Stimulated activated memory B cell treated with anti-CD40 and anti-IgM and Interleukin-4, amounts not matched to agents 10 μg/mL and 1 μg/mL and 100 μg/mL, for 72 hours (primary cell): Measurements from ENCODE around the gene CST11.
A peak's percentile ranks its signal among the peaks of the same experiment; 100 is the strongest.
"Not testable (repeated sequence)": the region's sequence is repeated elsewhere in the genome, so short reads cannot be mapped to it uniquely, and the experiment has no call there.

ENCODE experiments used
- ATAC-seq: fragments of 150-1000 bp; cut with Tn5 transposase; 2 replicates; pipeline ENCODE4 v1.10.0; 2021
- H3K27ac Mint-ChIP-seq: one replicate; pipeline ENCODE4 v1.8.0; 2022; ENCODE audit warnings: mild to moderate bottlenecking, mixed read lengths
- H3K27me3 Mint-ChIP-seq: one replicate; pipeline ENCODE4 v1.8.0; 2022; ENCODE audit warnings: mixed read lengths
- H3K36me3 Mint-ChIP-seq: one replicate; pipeline ENCODE4 v1.8.0; 2022; ENCODE audit warnings: mixed read lengths
- H3K4me1 Mint-ChIP-seq: one replicate; pipeline ENCODE4 v1.8.0; 2022; ENCODE audit warnings: mixed read lengths
- H3K4me3 Mint-ChIP-seq: one replicate; pipeline ENCODE4 v1.8.0; 2022; ENCODE audit warnings: mild to moderate bottlenecking, moderate library complexity, mixed read lengths
- H3K9me3 Mint-ChIP-seq: one replicate; pipeline ENCODE4 v1.8.0; 2022; ENCODE audit warnings: mixed read lengths

CST11 gene, protein sequence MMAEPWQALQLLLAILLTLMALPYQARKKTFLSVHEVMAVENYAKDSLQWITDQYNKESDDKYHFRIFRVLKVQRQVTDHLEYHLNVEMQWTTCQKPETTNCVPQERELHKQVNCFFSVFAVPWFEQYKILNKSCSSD

DNA sequence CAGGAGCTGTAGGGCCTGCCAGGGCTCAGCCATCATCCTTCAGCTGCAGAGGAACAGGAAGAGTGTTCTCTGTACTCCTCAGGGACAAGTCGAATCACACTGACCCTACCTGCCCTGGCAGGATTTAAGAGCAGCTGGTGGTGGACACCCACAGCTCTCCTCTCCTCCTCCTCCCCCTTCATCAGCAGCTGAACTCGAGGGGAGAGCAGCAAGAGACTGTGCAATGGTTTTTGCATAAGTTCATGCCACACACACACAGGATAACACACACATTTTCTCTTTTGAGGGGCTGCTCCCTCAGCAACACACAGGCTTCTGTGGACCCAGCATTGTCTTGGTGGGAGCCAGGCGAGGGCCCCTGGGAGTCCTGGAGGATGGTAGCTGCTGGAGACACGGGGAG, at the start of gene CST11:
CST11 (minus strand) TSS at position 101 of the 400 bp plus-strand sequence; CDS start at position 36, 65 bp downstream.
- H3K4me1 Mint-ChIP-seq: no peaks in the 10 kb centered on the region
- no peaks in the 10 kb centered on the region for H3K36me3 Mint-ChIP-seq
- no peak for ATAC-seq

DNA sequence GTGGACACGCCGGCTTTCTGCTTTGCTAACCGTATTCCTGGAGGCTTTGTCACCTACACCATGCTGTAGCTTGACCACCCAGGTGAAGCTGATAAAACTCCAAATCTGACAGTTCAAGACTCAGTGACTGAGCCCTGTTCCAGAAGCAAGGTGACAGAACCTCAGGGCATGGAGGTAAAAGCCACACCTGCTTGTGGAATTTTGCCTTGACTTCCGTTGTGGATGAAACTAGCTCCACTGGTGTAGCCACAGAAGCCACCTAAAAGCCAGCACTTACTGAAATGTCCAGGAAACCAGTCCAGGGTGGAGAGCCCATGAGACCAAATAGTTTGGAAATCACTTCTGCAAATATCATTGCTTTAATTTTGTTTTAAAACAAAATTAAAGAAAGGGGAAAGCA, 49.2 kb upstream of the CST11 start:
- H3K9me3 Mint-ChIP-seq: peaks cover 6% of the 10 kb centered on the region
- H3K27ac Mint-ChIP-seq: no peak overlapping the region
- H3K4me3 Mint-ChIP-seq: no peak overlapping the region
- H3K27me3 Mint-ChIP-seq: peaks cover 15% of the 10 kb centered on the region
- H3K36me3 Mint-ChIP-seq: no peaks in the 10 kb centered on the region
- no peak for ATAC-seq
- no peaks in the 10 kb centered on the region for H3K4me1 Mint-ChIP-seq

More for the DNA sequence above, at the start of gene CST11:
- Mint-ChIP-seq H3K27me3 (peaks cover 32% of the 10 kb centered on the region), H3K9me3 (no peaks in the 10 kb centered on the region), H3K4me3 (no peak within 1 kb of the TSS), H3K27ac (no peak within 1 kb of the TSS)

DNA sequence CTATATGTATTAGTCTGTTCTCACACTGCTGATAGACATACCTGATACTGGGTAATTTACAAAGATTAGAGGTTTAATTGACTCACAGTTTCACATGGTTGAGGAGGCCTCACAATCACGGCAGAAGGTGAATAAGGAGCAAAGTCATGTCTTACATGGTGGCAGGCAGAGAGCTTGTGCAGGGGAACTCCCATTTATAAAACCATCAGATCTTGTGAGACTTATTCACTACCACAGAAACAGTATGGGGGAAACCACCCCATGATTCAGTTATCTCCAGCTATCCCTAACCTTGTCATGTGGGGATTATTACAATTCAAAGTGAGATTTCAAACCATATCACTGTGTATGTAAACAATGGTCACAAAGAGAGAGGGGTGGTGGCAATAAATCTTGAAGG, 44.9 kb upstream of the CST11 start:
- no peak for ATAC-seq
- Mint-ChIP-seq H3K4me3 (no peak overlapping the region), H3K4me1 (no peaks in the 10 kb centered on the region)

DNA sequence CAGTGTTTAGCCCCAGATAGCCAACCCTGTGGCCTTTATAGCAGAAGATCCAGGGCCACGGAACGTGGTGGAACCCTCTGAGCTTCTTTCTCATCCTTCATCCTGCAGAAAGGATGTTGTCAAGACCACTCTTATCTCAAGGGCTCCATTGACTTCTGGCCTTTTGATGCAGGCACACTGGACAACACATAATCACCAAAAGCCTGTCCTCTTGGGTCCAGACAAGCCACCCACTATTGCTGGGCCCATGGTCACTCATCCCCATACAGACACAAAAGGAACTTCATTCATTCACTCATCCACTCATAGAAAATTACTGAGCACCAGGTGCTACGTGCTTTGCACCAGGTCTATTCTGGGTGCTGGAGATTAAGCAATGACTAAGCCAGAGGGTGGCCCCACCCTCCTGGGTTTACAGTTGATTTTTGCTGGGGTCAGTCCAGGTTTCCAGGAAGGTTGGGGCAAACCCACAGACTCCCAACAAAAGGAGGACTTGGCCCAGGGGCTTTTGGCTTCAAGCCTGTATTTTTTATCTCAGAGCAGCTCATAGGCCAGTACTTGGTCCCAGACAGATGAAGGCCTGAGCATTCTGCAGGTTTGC, 40.6 kb upstream of the CST11 start:
- ATAC-seq: no peak
- Mint-ChIP-seq H3K9me3 (peaks cover 5% of the 10 kb centered on the region), H3K4me1 (no peaks in the 10 kb centered on the region), H3K27me3 (no peaks in the 10 kb centered on the region), H3K27ac (no peak overlapping the region), H3K36me3 (no peaks in the 10 kb centered on the region), H3K4me3 (no peak overlapping the region)

More for the DNA sequence above, 44.9 kb upstream of the CST11 start:
- no peaks in the 10 kb centered on the region for H3K36me3 Mint-ChIP-seq
- H3K27ac Mint-ChIP-seq: no peak overlapping the region
- H3K27me3 Mint-ChIP-seq: peaks cover 15% of the 10 kb centered on the region
- H3K9me3 Mint-ChIP-seq: peaks cover 7% of the 10 kb centered on the region

DNA sequence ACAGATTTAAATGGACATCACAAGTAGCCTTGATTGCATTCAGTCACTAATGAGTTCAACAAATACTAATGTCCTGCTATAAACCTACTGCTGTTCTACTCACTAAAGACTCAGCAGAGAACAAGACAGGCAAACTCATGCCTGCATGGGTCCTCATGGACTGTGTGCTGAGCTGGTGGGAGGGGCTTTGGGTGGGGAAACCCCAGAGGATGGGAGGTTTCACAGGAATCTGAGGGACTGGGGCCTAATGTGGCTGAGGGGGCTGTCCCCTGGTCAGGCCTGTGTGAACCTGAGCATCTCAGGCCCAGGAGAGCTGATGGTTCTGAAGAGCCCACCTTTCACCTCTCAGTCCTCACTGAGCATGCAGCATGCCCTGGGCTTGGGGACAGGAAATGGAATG, 39.6 kb upstream of the CST11 start:
- H3K27ac Mint-ChIP-seq: no peak overlapping the region
- H3K4me3 Mint-ChIP-seq: no peak overlapping the region
- H3K36me3 Mint-ChIP-seq: no peaks in the 10 kb centered on the region
- no peaks in the 10 kb centered on the region for H3K4me1 Mint-ChIP-seq
- no peaks in the 10 kb centered on the region for H3K27me3 Mint-ChIP-seq
- peaks cover 2% of the 10 kb centered on the region for H3K9me3 Mint-ChIP-seq
- ATAC-seq: peak; percentile 84

DNA sequence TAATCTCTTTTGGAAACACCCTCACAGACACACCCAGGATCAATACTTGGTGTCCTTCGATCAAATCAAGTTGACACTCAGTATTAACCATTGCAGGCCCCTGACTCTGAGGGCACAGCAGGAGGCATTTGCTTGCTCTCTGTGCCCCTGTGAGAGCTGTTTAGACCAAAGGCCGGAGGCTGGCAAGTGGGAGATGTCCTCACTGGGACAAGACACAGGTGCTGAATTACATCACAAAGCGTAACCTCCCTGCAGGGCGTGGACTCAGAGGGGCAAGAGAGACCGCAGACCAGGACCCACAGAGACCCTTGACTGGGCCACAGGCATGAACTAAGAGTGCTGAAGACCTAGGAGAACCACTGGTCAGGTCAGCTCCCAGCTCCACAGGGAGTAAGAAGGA, 38.1 kb upstream of the CST11 start, which contains the start of gene CST8:
CST8 (plus strand) TSS at position 301 of the 400 bp plus-strand sequence. CDS start 551 bp downstream, outside the sequence.
- ATAC-seq: no peak
- H3K4me1 Mint-ChIP-seq: no peaks in the 10 kb centered on the region
- no peaks in the 10 kb centered on the region for H3K36me3 Mint-ChIP-seq
- no peak within 1 kb of the TSS for H3K27ac Mint-ChIP-seq
- no peak within 1 kb of the TSS for H3K4me3 Mint-ChIP-seq
- no peaks in the 10 kb centered on the region for H3K27me3 Mint-ChIP-seq
- no peaks in the 10 kb centered on the region for H3K9me3 Mint-ChIP-seq

DNA sequence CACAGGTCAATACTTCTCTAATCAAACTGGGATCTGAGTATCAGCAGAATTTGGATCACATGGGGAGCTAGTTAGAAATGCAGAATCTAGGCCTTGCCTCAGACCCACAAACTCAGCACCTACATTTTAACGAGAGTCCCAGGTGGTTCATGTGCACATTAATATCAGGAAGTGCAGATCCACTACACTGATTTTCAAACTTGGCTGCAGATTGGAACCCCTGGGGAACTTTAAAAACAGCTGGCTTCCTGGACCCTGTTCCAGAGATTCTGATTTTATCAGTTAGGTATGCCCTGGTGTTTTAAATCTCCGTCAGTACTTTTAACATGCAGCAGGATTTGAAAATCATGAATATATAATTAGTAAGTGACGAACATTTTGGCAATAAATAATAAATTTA, 36.3 kb upstream of the CST11 start:
- Mint-ChIP-seq H3K9me3 (no peaks in the 10 kb centered on the region), H3K4me3 (no peak overlapping the region), H3K27ac (no peak overlapping the region), H3K27me3 (no peaks in the 10 kb centered on the region), H3K36me3 (no peaks in the 10 kb centered on the region), H3K4me1 (no peaks in the 10 kb centered on the region)
- ATAC-seq: no peak

DNA sequence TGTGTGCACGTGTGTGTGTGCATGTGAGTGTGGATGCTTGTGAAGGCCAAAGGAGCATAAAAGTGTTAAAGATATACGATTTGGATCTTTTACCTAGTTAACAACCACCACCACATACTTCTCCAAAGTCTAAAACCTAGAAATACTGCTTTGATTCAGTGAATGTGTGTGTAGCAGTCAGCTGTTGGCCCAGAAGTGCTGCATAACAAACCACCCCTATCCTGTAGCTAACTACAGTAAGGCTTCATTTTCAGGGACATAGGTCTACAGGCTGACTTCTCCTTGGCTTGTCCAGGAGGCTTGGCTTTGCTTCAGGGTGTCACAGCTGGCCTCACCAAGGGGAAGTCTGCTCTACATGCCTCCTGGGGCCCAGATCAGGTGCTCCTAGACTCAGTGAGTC, 35.8 kb upstream of the CST11 start:
- no peak overlapping the region for H3K4me3 Mint-ChIP-seq
- ATAC-seq: no peak
- no peaks in the 10 kb centered on the region for H3K27me3 Mint-ChIP-seq
- no peaks in the 10 kb centered on the region for H3K4me1 Mint-ChIP-seq
- no peak overlapping the region for H3K27ac Mint-ChIP-seq
- H3K36me3 Mint-ChIP-seq: no peaks in the 10 kb centered on the region
- no peaks in the 10 kb centered on the region for H3K9me3 Mint-ChIP-seq

DNA sequence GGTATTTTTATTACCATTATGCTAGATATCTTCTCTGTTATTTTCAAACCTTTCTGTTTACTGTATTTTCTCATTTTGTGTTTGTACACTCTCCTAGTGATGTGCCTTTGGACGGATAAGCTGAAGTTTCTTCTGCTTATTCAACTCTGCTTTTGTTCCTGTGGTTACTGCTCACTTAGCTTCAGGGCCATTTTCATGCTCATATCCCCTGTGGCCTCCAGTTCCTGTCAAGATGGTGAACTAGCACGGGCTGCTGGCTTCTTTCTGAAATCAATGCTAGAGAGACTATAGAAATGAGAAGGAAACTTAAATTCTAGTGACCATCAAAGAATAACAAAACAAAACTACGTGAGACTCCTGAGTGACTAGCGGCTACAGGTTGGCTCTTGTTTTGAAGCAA, 31.4 kb upstream of the CST11 start:
- Mint-ChIP-seq H3K4me1 (no peaks in the 10 kb centered on the region), H3K36me3 (no peaks in the 10 kb centered on the region), H3K9me3 (no peaks in the 10 kb centered on the region), H3K27me3 (no peaks in the 10 kb centered on the region), H3K4me3 (no peak overlapping the region), H3K27ac (no peak overlapping the region)
- no peak for ATAC-seq

DNA sequence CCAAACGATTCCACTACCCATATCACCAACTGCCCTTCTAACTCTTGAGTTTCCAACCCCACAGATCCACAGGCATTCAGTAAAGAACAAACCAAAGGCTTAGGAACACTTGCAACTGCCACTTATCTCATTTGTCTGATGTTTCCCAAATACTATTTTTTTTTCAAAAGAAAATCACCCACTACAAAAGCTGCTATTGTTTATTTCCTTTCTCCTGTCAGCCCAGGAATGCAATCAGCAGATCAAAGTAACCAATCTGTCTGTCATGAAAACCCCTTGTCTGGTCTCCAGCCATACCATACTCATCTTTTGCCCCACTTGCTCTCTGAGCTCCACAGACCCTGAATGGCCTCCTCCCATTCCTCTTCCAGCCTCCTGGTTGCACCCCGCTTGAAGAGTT, 29.5 kb upstream of the CST11 start:
- H3K4me3 Mint-ChIP-seq: no peak overlapping the region
- H3K27me3 Mint-ChIP-seq: no peaks in the 10 kb centered on the region
- no peaks in the 10 kb centered on the region for H3K36me3 Mint-ChIP-seq

DNA sequence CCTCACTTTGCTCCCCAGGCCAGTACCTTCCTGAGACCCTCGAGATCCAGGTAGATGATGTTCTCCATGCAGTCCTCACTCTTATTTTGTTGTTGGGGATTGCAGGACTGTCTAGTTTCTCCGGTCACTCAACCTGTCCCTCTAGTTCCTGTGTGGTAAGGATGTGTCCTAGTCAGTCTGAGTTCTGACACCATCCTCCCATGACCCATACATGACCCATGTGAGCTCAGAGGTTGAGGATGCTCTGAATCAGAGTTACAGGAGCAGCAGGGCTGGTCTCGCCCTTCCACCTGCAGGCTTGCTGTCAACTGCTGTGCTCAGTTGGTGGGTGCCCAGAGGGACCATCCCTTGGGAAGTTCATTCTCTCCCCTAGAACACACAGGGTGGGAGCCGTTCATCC, 26.4 kb upstream of the CST11 start:
- Mint-ChIP-seq H3K27me3 (no peaks in the 10 kb centered on the region), H3K36me3 (no peaks in the 10 kb centered on the region), H3K27ac (no peak overlapping the region), H3K9me3 (no peaks in the 10 kb centered on the region), H3K4me3 (no peak overlapping the region), H3K4me1 (no peaks in the 10 kb centered on the region)
- ATAC-seq: no peak

More for the DNA sequence above, 29.5 kb upstream of the CST11 start:
- Mint-ChIP-seq H3K27ac (no peak overlapping the region), H3K9me3 (no peaks in the 10 kb centered on the region), H3K4me1 (no peaks in the 10 kb centered on the region)
- no peak for ATAC-seq

DNA sequence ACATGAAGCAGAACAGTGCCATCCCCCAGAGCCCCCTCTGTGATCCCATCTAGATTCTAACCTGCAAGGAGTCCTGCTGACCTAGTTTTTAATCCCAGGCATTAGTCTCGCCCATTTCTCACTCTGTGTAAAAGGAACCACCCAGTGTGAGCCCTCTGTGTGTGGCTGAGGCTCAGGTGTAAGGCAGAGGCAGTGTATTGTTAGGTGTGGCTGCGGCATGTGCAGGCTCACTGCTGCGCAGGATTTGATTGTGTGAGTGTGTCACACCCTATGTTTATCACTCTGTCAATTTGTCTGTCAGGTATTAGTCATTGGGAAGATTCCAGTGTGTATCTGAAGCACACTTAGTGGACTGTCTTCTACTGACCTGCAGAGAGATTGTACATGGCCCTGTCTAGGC, 24.5 kb upstream of the CST11 start:
- Mint-ChIP-seq H3K4me1 (no peaks in the 10 kb centered on the region), H3K27me3 (no peaks in the 10 kb centered on the region), H3K4me3 (no peak overlapping the region), H3K9me3 (no peaks in the 10 kb centered on the region), H3K27ac (no peak overlapping the region), H3K36me3 (no peaks in the 10 kb centered on the region)
- ATAC-seq: no peak

DNA sequence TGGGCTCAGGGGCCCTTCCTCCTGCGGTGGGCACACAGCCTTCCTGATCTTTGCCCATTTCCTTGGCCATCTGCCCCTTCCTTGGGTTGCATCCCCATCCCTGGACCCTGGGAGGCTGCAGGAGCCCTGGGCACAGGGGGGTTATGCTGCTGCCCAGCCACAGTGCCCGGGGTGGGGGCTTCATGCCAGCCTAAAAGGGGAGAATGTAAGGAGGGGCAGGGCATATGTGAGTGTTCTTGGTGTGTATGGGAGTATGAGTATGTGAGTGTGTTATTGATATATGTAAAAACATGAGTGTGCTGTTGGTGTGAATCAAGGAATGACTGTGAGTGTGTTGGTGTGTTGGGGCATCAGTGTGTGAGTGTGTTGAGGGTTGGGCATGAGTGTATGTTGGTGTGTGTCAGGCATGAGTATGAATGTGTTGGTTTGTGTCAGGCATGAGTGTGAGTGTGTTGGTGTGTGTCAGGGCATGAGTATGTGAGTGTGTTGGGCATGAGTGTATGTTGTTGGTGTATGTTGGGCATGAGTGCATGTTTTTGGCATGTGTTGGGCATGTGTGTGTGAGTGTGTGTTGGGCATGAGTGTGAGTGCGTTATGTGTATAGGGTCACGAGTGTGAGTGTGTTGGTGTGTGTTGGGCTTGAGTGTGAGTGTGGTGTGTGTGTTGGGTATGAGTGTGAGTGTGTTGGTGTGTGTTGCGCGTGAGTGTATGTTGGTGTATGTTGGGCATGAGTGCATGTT, 23.5 kb upstream of the CST11 start:
- H3K27ac Mint-ChIP-seq: no peak overlapping the region
- no peaks in the 10 kb centered on the region for H3K27me3 Mint-ChIP-seq
- no peaks in the 10 kb centered on the region for H3K4me1 Mint-ChIP-seq

DNA sequence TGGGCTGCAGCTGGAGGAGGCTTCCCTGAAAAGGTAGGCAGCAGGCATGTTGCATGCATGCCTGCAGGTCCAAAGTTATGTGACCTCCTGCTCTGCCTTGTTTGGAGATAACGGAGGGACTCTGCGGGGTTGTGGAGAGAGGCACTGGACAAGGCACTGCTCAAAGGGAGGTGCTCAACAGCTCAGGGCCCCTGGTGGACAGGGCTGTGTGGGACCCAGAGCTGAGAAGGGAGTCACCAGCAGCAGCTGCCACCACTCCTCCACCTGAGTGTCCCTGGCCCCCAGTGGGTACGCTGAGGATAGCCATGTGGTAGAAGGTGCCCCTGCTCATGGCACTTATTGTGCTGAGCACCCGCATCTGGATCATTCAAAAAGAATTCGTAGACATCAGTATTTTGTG, 22.7 kb upstream of the CST11 start:
- Mint-ChIP-seq H3K36me3 (no peaks in the 10 kb centered on the region), H3K27ac (no peak overlapping the region), H3K9me3 (no peaks in the 10 kb centered on the region), H3K27me3 (no peaks in the 10 kb centered on the region), H3K4me1 (no peaks in the 10 kb centered on the region), H3K4me3 (no peak overlapping the region)
- peak; percentile 54 for ATAC-seq

More for the DNA sequence above, 23.5 kb upstream of the CST11 start:
- H3K36me3 Mint-ChIP-seq: no peaks in the 10 kb centered on the region
- no peak overlapping the region for H3K4me3 Mint-ChIP-seq
- peak; percentile 51 for ATAC-seq
- no peaks in the 10 kb centered on the region for H3K9me3 Mint-ChIP-seq

DNA sequence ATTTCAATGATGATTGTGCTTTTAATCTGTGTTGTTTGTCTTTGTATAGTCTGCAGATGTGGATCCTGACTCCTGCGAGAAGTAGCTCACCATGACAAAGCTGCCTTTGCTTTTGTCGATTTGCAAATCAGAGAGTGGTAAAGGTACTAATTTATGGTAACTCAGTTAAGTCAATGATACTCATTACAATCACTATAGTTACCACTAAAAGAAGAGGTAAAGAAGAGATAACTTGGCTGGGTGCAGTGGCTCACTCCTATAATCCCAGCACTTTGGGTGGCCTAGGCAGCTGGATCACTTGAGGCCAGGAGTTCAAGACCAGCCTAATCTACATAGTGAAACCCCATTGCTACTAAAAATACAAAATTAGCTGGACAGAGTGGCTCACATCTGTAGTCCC, 20.6 kb upstream of the CST11 start:
- H3K27me3 Mint-ChIP-seq, H3K36me3 Mint-ChIP-seq: not testable (repeated sequence)

DNA sequence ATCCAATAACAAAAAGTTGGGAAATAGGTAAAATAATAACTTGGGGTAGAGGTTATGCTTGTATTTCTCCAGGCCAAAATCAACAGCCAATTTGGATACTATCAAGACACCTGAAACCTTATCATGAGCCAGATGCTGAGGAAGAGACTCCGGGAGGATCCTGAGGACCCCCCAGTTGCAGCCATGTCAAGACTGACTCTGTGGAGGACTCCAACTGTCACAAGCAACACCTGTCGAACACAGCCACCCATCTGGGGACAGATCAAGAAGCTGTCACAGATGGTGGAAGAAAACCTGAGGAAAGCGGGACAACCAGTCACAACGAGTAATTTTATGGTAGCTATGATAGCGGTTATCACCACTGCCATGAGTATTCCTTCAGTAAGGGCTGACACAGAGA, 19.6 kb upstream of the CST11 start:
- not testable (repeated sequence) for H3K36me3 Mint-ChIP-seq, ATAC-seq, H3K27ac Mint-ChIP-seq, H3K4me1 Mint-ChIP-seq, H3K4me3 Mint-ChIP-seq, H3K27me3 Mint-ChIP-seq, H3K9me3 Mint-ChIP-seq

More for the DNA sequence above, 20.6 kb upstream of the CST11 start:
- not testable (repeated sequence) for ATAC-seq, H3K4me1 Mint-ChIP-seq, H3K9me3 Mint-ChIP-seq, H3K4me3 Mint-ChIP-seq, H3K27ac Mint-ChIP-seq
